OCI-M2 (cell line): Measurements from ENCODE around the gene LCOR.

ENCODE experiments used
- DNase-seq: peaks from one replicate; lab custom pipeline; 2025; ENCODE audit not compliant: unreplicated experiment; lab: John Stamatoyannopoulos, UW

Gene LCOR

GRCh38 chr10:97006364-97006763 is 174.3 kb downstream of the LCOR start:
- no peak for DNase-seq

GRCh38 chr10:97007417-97007816 is 175.3 kb downstream of the LCOR start:
- DNase-seq = no peak

- DNase-seq = no peak
These were observed 178.7 kb downstream of the LCOR start for GRCh38 chr10:97010695-97011206.

- DNase-seq = no peak
These were observed 179.3 kb downstream of the LCOR start for GRCh38 chr10:97011397-97011796.

- DNase-seq = no peak
These were observed 180.4 kb downstream of the LCOR start for GRCh38 chr10:97012470-97012869.

GRCh38 chr10:97013568-97013967 is 181.5 kb downstream of the LCOR start:
- no peak for DNase-seq

GRCh38 chr10:97013983-97014382 is 181.9 kb downstream of the LCOR start:
- DNase-seq = no peak

- DNase-seq = no peak
These were observed 183.1 kb downstream of the LCOR start for GRCh38 chr10:97015240-97015639.

- DNase-seq = no peak
These were observed 184.8 kb downstream of the LCOR start for GRCh38 chr10:97016728-97017473.

GRCh38 chr10:97017474-97017903 is 185.4 kb downstream of the LCOR start:
- DNase-seq = no peak

- no peak for DNase-seq
These were observed 186.4 kb downstream of the LCOR start for GRCh38 chr10:97018251-97019212.

- no peak for DNase-seq
These were observed 187.2 kb downstream of the LCOR start for GRCh38 chr10:97019213-97019844.

- DNase-seq = no peak
These were observed 188.6 kb downstream of the LCOR start for GRCh38 chr10:97020452-97021400.

GRCh38 chr10:97022616-97023015 is 190.5 kb downstream of the LCOR start:
- DNase-seq = no peak

GRCh38 chr10:97023401-97024167 is 191.5 kb downstream of the LCOR start:
- no peak for DNase-seq

- no peak for DNase-seq
These were observed 192.3 kb downstream of the LCOR start for GRCh38 chr10:97024168-97025073.

GRCh38 chr10:97025613-97026242 is 193.6 kb downstream of the LCOR start:
- no peak for DNase-seq
